Epithelial cell of prostate (primary cell): Measurements from ENCODE around the gene SIPA1L3.
"Not testable (repeated sequence)": the region's sequence is repeated elsewhere in the genome, so short reads cannot be mapped to it uniquely, and the experiment has no call there.

Source experiments
- DNase-seq: peaks from one replicate; pipeline ENCODE4 v3.0.0-alpha.2; 2011; ENCODE audit warnings: low read depth, low spot score
- H3K27ac ChIP-seq: fragments of 450-650 bp; 2 replicates; pipeline ENCODE4 v1.5.1; 2017; ENCODE audit warnings: mild to moderate bottlenecking

Gene SIPA1L3

DNA sequence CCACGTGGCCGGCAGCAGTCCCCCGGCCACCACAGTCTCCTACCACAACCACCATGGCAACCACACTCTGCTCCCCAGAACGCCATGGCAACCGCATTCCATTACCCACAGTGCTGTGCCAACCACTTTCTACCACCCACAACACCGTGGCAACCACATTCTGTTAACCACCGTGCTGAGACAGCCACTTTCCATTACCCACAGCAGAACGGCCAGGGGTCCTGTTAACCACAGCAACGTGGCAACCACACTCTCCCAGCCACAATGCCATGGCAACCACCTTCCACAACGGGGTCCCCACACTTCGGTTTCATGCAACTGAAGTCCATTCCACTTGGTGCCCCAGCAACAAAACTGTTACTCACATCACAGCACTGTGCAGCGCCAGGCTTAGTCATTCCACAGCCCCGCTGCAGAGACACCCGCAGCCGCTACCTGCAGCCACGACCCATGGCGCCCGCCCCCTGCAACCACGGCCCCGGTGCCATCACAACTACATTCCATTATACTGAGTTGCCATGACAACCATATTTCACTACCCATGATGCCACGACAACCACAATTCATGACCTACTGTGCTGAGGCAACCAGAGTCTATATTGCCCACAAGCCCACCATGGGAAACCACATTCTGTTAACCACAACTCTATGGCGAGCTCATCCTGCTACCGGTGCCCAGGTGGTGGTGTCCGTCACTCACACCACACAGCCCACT lies 307.1 kb downstream of the SIPA1L3 start:
- no peak overlapping the region for H3K27ac ChIP-seq
- DNase-seq = no peak

DNA sequence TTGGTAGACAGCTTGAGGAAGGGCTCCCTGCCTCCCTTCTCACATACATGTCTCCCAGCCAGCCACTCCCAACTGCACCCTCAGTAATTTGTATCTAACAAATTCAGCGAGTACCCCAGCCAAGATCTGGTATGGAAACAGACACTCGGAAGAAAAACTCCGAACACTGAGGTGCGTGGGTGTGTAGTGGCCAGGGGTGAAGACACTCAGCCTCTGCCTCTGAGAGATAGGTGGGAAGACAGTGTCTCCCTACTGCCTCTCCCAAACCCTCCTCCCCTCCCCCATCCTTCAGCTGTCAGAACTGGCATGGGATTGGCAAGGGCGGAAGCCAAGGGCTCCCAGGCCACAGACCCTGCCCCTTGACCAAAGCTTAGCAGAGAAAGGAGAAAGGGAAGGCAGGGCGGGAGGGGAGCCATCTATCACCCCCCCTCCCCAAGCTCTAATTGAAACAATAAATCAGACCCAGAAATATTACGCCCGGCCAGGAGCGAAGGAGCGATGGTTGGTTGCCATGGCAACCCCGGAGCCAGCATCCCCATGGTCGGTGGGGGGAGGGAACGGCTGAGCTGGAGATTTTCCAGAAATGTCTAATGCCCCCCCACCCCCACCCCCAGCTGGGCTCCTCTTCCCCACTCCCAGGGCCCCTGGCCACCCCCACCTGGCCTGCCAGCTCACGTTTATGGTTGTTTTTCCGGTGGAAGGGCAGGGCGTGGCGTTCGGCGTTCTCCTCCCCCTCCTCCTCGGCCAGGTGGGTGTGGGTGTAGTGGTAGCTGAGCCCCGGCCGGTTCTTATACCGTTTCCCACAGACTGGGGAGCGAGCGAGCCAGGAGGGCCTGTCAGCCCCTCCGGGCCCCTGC lies 310.0 kb downstream of the SIPA1L3 start:
- H3K27ac ChIP-seq = no peak overlapping the region
- DNase-seq = no peak

GRCh38 chr19:38218204-38218603 lies 311.2 kb downstream of the SIPA1L3 start:
- H3K27ac ChIP-seq = no peak overlapping the region
- DNase-seq = no peak

- DNase-seq = no peak
- H3K27ac ChIP-seq = no peak overlapping the region
Measured at GRCh38 chr19:38219221-38219620, 312.2 kb downstream of the SIPA1L3 start.

DNA sequence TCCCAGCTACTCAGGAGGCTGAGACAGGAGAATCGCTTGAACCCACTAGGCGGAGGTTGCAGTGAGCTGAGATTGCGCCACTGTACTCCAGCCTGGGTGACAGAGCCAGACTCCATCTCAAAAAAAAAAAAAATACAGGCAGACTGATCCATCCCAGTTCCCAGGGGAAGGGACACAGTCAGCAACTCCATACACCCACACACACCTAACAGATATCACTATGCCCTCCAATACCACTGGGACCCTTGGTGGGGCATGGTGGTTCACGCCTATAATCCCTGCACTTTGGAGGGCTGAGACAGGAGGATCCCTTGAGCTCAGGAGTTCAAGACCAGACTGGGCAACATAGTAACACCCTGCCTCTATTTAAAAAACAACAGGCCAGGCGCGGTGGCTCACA lies 314.4 kb downstream of the SIPA1L3 start:
- DNase-seq = no peak
- no peak overlapping the region for H3K27ac ChIP-seq

DNA sequence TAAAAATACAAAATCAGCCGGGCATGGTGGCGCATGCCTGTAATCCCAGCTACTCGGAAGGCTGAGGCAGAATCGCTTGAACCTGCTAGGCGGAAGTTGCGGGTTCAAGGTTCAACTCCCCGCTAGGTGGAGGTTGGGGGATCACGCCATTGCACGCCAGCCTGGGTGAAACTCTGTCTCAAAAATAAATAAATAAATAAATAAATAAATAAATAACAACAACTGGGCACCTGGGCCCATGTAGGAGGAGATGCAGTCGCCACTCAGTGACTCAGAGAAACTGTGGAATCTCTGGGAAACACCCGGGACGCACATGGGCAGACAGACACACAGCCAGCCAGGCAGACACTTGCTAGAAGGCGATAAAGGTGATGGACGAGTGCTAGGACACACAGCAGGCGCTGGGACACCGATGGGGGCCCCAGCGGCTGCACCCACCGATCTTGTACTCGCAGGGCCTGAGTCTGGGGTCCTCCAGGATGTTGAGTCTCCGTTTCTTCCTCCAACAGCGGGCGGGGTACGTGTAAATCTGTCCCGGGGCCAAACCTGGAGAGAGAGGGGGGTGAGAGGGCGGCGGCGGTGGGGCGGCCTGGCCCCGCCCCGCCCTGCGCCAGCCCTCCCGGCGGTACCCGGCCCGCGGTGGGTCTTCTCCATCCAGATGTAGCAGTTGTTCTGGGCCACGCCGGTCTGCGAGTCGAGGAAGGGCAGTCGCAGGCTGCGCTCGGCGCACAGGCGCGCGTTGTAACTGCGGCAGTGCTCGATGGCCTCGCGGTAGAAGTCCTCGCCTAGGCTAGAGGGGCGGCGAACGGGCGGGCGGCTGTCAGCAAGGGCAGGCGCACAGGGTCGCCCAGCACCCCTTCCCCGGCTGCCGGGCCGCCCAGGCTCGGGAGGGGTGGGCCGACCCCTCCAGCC lies 315.2 kb downstream of the SIPA1L3 start:
- no peak for DNase-seq
- no peak overlapping the region for H3K27ac ChIP-seq

- no peak overlapping the region for H3K27ac ChIP-seq
- no peak for DNase-seq
Measured at GRCh38 chr19:38223119-38223523, 316.1 kb downstream of the SIPA1L3 start.

DNA sequence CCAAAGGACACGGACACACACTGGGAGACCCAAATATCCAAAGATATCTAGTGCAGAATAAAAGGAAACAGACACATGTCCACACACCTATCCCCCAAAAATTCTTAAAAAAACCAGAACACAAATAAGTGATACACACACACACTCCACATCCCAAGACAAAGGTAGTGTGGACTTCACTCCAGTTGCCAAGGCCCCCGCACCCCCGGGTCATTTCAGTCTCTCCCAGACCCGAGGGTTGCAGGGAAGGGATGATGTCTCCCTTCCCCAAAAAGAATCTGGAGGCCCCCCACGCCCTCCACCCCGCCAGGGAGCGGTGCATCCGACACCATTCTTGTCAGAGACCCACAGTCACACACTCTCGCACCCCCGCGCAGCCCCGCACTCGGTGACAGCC lies 316.6 kb downstream of the SIPA1L3 start:
- DNase-seq = no peak
- no peak overlapping the region for H3K27ac ChIP-seq

DNA sequence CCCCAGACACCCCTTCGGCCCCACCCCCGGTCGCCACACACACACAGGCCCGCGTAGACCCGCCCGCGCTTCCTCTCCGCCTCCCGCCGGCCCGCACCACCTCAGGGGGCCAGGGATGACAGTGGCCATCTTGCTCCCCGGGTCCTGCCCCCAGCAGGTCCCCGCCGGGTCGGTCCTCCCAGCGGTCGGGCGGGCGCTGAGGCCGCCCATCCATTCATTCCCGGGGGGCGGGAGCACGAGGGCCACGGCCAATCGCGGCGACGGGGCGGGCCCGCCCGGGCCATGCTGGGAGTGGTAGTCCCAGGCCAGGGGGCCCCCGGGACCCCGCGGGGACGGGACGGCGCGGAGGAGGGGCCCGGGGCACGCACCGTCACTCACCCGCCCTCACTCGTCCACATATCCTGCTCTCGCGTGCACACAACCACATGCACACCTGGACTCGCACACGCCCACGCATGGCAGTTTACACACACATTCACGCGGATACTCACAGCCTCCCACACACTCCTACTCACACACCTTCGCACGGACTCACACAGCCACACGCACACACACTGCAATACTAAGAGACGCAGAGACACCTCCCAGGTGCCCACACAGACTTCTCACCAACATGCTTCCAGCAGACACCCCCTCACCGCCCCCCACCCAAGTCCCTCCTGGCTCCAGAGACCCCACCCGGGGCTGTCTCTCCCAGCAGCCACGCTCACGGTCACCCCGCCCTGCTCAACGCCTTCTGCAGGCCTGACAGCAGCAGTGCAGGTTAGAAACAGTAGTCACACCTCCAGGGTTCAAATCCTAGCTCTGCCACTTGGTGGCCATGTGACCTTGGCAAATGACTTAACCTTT lies 317.2 kb downstream of the SIPA1L3 start, which contains the start of gene DPF1:
DPF1 (minus strand) TSS at position 209 of the 849 bp plus-strand sequence; CDS start at position 129, 80 bp downstream.
- H3K27ac ChIP-seq = no peak within 1 kb of the TSS
- no peak for DNase-seq

DNA sequence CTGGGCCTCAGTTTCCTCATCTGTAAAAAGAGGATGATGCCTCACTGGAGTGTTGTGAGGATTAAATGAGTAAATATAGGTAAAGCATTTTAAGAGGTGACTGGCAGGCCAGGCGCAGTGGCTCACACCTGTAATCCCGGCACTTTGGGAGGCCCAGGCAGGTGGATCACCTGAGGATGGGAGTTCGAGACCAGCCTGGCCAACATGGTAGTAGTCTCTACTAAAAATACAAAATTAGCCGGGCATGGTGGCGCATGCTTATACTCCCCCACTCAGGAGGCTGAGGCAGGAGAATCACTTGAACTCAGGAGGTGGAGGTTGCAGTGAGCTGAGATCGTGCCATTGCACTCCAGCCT lies 317.8 kb downstream of the SIPA1L3 start:
- DNase-seq, H3K27ac ChIP-seq: not testable (repeated sequence)

DNA sequence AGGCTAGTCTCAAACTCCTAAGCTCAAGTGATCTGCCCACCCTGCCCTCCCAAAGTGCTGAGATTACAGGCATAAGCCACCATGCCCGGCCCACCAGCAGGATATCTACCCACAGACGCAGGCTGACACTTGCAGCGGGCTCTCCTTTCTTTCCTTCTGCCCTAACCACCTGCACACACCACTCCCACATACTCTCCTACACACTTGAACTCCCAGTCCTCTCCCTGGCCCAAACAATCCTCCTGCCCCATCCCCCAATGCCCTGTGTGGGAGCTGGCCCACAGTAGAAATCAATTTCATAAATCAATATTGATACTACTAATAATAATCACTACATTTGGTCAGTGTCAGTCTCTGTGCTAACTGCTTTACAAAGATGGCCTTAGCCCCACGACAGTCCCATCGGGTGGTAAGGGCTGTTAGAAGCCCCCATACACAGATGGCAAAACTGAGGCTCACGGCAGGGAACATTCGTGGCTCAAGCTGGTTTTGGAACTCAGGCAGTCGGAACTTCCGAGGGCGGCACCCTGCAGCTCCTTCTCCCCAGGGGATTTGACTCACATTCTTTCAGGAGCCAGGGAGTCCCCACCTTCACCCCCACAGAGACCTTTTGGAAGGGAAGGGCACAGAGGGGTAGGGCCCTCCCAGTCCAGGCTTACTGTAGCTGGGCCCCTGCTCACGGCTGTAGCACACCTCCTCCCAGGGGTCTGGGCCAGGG lies 320.4 kb downstream of the SIPA1L3 start:
- no peak overlapping the region for H3K27ac ChIP-seq
- no peak for DNase-seq

GRCh38 chr19:38228005-38228377 lies 321.0 kb downstream of the SIPA1L3 start:
- DNase-seq = no peak
- no peak overlapping the region for H3K27ac ChIP-seq

DNA sequence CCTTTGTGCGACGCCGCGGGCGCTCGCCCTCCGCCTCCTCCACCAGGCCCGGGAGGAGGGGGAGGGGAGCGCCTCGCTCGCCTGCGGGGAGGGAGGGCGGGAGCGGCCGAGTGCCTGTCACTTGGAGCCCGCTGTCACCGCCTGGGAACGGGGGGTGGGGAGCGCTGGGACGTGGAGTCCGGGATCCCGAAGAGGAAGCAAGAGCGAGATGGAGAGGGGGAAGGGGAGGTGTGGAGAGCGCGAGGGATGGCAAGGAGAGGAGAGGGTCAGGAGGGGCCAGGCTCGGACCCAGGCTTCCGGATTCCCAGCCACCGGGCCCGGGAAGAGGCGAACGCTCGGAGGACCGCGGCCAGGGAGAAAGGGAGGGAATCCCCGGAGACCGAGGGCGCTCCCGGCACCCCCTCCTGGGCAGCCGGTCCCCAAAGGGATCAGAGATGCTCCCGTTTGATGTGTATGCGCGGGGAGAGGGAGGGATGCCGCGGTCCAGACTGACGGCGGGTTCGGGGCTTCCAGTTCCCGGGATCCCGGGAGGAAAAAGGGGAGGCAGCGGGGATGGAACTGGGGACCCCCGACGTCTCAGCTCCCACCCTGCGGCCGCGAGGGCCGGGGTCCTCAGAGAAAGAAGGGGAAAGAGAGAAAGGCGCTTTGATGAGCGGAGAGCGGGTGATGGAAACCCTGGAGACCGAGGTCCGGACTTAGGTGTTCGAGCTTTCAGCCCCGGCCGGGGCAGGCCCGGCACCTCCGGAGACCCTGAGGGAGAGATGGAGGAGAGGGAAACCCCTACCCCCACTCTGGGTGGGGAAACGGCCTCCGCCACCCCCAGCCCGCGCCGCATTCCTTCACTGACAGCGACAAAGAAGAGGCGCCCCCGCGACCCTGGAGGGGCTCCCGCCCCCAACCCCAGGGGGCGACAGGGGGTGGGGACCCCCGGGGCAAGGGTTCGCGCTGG lies 321.8 kb downstream of the SIPA1L3 start:
- H3K27ac ChIP-seq = no peak overlapping the region
- no peak for DNase-seq

DNA sequence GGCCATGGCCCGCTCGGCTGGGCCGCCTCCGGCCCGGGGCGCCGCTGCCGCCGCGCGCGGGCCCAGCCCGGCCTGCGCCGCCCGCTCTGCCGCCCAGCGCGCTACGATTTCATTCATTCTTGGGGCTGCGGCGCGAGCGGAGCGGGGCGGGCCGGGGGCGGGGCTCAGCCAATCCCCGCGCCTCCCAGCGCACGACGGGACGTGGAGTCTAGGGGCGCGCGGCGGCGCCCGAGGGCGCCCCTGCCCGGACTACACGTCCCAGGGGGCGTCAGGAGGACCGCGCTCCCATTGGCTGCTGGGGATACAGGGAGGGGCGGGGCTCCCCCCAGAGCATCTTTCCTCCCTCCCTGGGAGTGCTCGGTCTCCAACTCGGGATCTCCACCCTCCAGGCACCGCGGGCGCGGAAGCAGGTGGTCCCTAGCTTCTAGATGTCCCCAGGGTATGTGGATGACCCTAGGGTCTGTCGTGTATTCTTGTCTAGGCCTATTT lies 322.6 kb downstream of the SIPA1L3 start:
- no peak for DNase-seq
- H3K27ac ChIP-seq = no peak overlapping the region

GRCh38 chr19:38230506-38231133 lies 323.6 kb downstream of the SIPA1L3 start:
- not testable (repeated sequence) for H3K27ac ChIP-seq, DNase-seq

DNA sequence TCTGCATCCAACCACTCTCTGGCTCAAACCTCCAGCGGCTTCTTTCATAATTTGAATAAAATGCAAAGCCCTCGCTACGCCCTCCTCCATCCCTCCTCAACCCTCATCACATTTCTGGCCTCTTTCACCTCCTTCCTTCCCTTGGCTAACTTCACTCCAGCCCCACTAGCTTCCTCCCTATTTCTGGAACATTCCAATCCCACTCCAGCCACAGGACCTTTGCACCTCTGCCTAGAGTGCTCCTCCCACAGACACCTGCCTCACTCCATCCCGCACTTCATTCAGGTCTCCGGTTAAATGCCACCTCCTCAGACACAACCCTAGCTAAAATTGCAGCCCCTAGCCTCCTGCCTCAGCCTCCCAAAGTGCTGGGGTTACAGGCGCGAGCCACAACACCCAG lies 324.9 kb downstream of the SIPA1L3 start:
- no peak for DNase-seq
- no peak overlapping the region for H3K27ac ChIP-seq

GRCh38 chr19:38233740-38234251 lies 326.8 kb downstream of the SIPA1L3 start:
- H3K27ac ChIP-seq = no peak overlapping the region
- DNase-seq = no peak
